OCI-LY7 (cell line): ENCODE measurements around the gene NUDT17. TPM values are rescaled to one million over a fixed set of nuclear protein-coding genes. Genes with fewer than 3 reads are reported as not detected.
A peak's percentile ranks its signal among the peaks of the same experiment; 100 is the strongest.

Experiments used
- BruUV-seq: library from RNA; stranded (reverse); fragments of 400-500 nt; replicated peaks from 2 replicates; lab custom pipeline; 2021; lab: Mats Ljungman, UMichigan
- CTCF ChIA-PET: fragments of 300-600 bp; sonication (Branson Sonifier 250); formaldehyde crosslinking; loops from one replicate; lab custom pipeline; 2022; ENCODE audit warnings: antibody characterized with exemption; ENCODE audit not compliant: unreplicated experiment; lab: Charles Lee
- POLR2A ChIA-PET: fragments of 300-600 bp; sonication (Branson Sonifier 250); formaldehyde crosslinking; loops from one replicate; lab custom pipeline; 2022; ENCODE audit warnings: antibody characterized with exemption; lab: Charles Lee
- DNase-seq: peaks from one replicate; pipeline ENCODE4 v3.0.0-alpha.2; 2015; ENCODE audit warnings: low spot score
- H2AFZ ChIP-seq: fragments of 200-600 bp; sonication (generic), shearing (Covaris generic); 2 replicates; pipeline ENCODE4 v1.6.1; 2014; ENCODE audit warnings: mild to moderate bottlenecking, antibody characterized with exemption, low read length, moderate library complexity
- H3K27ac ChIP-seq: fragments of 200-600 bp; sonication (generic); 2 replicates; pipeline ENCODE4 v1.5.1; 2014; ENCODE audit warnings: mixed run types, low read depth, mild to moderate bottlenecking, moderate library complexity, low read length, inconsistent platforms; ENCODE audit not compliant: poor library complexity, severe bottlenecking
- H3K36me3 ChIP-seq: fragments of 200-600 bp; sonication (generic); 2 replicates; pipeline ENCODE4 v1.6.1; 2014; ENCODE audit warnings: mild to moderate bottlenecking, antibody characterized with exemption, low read length, moderate library complexity, mixed read lengths; ENCODE audit not compliant: insufficient read depth
- H3K4me1 ChIP-seq: fragments of 200-600 bp; sonication (generic); 2 replicates; pipeline ENCODE4 v1.5.1; 2014; ENCODE audit warnings: mild to moderate bottlenecking, low read length; ENCODE audit not compliant: insufficient read depth, poor library complexity, severe bottlenecking
- H3K4me2 ChIP-seq: fragments of 200-600 bp; sonication (generic); 2 replicates; pipeline ENCODE4 v1.6.1; 2014; ENCODE audit warnings: mild to moderate bottlenecking, low read length
- H3K4me3 ChIP-seq: fragments of 200-600 bp; sonication (generic); 2 replicates; pipeline ENCODE4 v1.5.1; 2014; ENCODE audit warnings: mild to moderate bottlenecking, low read depth, low read length; ENCODE audit not compliant: poor library complexity, severe bottlenecking
- H3K79me2 ChIP-seq: fragments of 200-600 bp; sonication (generic); 2 replicates; pipeline ENCODE4 v1.6.1; 2016; ENCODE audit warnings: low read depth, mild to moderate bottlenecking, low read length, moderate library complexity, mixed read lengths; ENCODE audit not compliant: insufficient read depth
- H3K9me2 ChIP-seq: fragments of 200-600 bp; sonication (generic); 2 replicates; pipeline ENCODE4 v1.6.1; 2016; ENCODE audit warnings: mild to moderate bottlenecking, low read length, mixed read lengths; ENCODE audit not compliant: insufficient read depth
- H3K9me3 ChIP-seq: fragments of 200-600 bp; sonication (generic); 2 replicates; pipeline ENCODE4 v1.6.1; 2014; ENCODE audit warnings: mild to moderate bottlenecking, mixed run types, low read length, mixed read lengths
- H4K20me1 ChIP-seq: fragments of 200-600 bp; sonication (generic); 2 replicates; pipeline ENCODE4 v1.6.1; 2014; ENCODE audit warnings: mild to moderate bottlenecking, antibody characterized with exemption, low read length, moderate library complexity, mixed read lengths; ENCODE audit not compliant: insufficient read depth
- CTCF ChIP-seq: fragments of 200-600 bp; sonication (generic); conservative IDR thresholded peaks from 2 replicates; pipeline ENCODE4 v1.5.1; 2014; ENCODE audit warnings: mild to moderate bottlenecking, antibody characterized with exemption, low read length, moderate library complexity, mixed read lengths
- EZH2phosphoT487 ChIP-seq: fragments of 200-600 bp; sonication (generic); IDR thresholded peaks from 2 replicates; pipeline ENCODE4 v1.6.1; 2018; ENCODE audit warnings: low read depth, borderline replicate concordance, mild to moderate bottlenecking, mixed run types, antibody characterized with exemption, low read length, moderate library complexity, mixed read lengths
- intact Hi-C: fragments of 100-400 bp; cut with micrococcal nuclease; formaldehyde crosslinking; loops from one replicate; pipeline ENCODE4 v1.10.0; 2022; ENCODE audit not compliant: unreplicated experiment
- total RNA-seq, 2 experiments: library from RNA; depleted of rRNA in 1 of 2; stranded (reverse); fragments of >200 nt in 1 of 2; shearing (Covaris generic) in 1 of 2; gene quantifications; 2 replicates each; pipeline ENCODE4 v1.2.3, GENCODE V29; 2014 to 2022

NUDT17 gene
- total RNA-seq, 2 experiments from 2014 or later: 16.9 to 39.3 TPM

DNA sequence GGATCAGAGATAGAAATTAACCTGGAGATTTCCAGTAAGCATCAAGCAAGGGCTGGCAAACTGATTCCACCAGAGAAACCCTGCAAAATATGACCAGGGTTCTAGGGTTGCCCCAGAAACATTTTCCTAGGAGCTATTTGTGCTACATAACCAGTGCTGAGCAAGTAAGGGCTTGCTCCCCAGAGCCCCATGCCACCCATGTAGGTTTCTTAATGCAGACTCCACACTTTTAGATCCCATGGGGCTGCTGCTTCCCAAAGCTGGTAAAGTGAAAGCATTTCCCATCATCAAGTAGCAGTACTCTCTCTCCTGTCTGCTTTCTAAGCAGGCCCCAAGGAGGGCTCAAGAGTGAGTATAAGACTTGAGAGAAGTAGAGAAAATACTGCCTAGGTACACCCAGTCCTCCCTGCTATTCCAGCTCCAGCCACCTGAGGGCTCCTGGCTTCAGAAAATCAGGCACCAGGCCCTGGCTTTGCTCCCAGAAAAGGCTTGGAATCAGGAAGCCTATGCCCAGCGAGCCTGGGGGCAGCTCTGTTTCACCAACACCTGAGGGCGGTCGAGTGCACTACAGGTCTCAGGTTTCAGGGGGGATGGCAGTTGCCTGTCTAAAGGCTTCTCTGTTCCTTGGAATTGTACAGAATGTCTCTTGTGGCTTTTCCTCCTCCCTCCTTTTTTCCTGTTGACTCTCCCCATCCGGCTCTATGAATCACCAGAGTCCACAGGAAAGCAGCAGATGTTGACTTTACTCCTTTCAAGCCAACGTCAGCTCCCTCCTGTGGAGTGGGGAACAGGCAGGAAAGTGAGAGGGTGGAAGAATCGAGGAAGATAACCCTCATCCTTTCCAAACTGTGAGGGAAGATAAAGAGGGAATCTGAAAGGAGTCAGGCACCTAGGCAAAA, 46.4 kb downstream of the NUDT17 start:
- no peaks in the 10 kb centered on the region for H4K20me1 ChIP-seq
- no peak for TF ChIP-seq EZH2phosphoT487
- TF ChIP-seq CTCF: peak; percentile 91
- no peaks in the 10 kb centered on the region for H3K9me2 ChIP-seq
- no peak overlapping the region for H3K27ac ChIP-seq
- intact Hi-C loops: loop anchor here (1.0 kb wide), 1 partner anchor 121 kb away; no protein-coding TSS in a partner anchor
- DNase-seq: peak; percentile 66
- H3K79me2 ChIP-seq: no peaks in the 10 kb centered on the region
- no peaks in the 10 kb centered on the region for H3K4me1 ChIP-seq
- no peak overlapping the region for H2AFZ ChIP-seq
- POLR2A ChIA-PET: interaction anchor here (0.5 to 0.6 kb wide), 2 partner anchors 91 to 136 kb away, joined by 3 to 5 read pairs; no protein-coding TSS in a partner anchor
- BruUV-seq: no TSS peak
- H3K9me3 ChIP-seq: no peaks in the 10 kb centered on the region
- CTCF ChIA-PET: interaction anchor here (0.7 to 1.1 kb wide), 3 partner anchors 11 to 25 kb away, joined by 3 to 4 read pairs (median 3); no protein-coding TSS in a partner anchor
- no peak overlapping the region for H3K4me3 ChIP-seq
- H3K4me2 ChIP-seq: no peak overlapping the region
- no peaks in the 10 kb centered on the region for H3K36me3 ChIP-seq

DNA sequence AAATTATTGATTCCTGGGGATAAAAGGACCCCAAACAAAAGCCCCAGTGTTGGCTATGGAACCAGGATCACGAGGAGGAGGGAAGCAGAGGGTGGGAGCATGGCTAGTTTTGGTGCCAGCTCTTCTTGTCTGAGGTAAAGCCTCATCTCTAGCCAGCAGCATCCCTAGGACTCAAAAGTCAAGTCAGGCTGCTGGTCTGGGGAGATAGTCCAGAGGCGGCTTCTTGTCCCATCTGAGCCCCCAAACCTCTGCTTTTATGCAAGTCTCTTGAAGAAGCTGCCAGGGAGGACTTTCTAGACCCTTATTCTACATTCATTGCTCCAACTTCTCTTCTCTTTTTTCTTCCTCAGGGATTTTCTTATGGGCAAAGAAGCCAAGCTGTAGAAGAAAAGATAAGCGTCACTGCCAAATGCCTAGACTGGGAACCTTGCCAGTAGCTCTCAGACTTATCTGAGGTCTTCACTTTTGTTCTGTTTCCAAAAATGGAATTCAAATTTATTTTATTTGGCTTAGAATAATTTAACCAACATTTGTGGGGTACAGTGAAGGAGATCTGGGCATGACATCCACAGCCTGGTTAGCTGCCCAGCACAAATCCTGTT, 47.2 kb downstream of the NUDT17 start:
- Histone ChIP-seq H3K36me3 (no peaks in the 10 kb centered on the region), H3K9me3 (no peaks in the 10 kb centered on the region), H3K4me2 (no peak overlapping the region), H3K79me2 (no peaks in the 10 kb centered on the region), H4K20me1 (no peaks in the 10 kb centered on the region), H3K4me1 (no peaks in the 10 kb centered on the region), H3K9me2 (no peaks in the 10 kb centered on the region), H3K4me3 (no peak overlapping the region), H3K27ac (no peak overlapping the region), H2AFZ (no peak overlapping the region)
- no TSS peak for BruUV-seq
- POLR2A ChIA-PET: interaction anchor here (0.6 kb wide), 1 partner anchor 90 kb away, joined by 3 read pairs; no protein-coding TSS in a partner anchor
- DNase-seq: no peak
- intact Hi-C loops: loop anchor here (1.0 kb wide), 1 partner anchor 121 kb away; no protein-coding TSS in a partner anchor
- TF ChIP-seq CTCF: no peak
- TF ChIP-seq EZH2phosphoT487: no peak
- CTCF ChIA-PET: no interaction called here
